Measurements from ENCODE around the gene RAX2.

RAX2 gene

DNA sequence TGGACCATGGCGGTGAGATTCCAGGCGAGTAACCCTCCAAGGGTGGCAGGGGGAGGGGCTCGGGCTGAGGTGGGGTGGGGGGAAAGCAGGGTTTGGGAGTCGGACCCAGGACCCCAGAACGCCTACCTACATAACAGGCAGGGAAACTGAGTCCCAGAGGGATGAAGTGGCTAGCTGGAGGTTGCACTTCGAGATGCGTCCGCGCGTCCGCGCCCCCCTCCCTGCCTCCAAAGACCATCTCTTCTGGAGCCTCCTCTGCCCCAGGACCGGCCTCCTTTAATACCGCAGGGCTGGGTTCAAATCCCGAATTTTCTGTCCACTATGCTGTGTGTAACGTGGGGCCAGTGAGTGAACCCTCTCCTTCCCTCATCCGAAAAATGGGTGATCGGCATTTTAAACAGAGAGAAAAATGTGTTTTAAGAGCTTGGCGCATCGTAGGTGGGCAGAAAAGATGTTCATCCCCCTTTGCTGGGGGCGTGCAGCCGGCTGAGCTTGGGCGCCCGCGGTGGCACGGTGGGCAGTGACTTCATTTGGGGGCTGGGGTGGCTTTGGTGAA is 50.1 kb downstream of the RAX2 start:
- ChIA-PET POLR2A (interaction anchor here (1.9 kb wide), 1 partner anchor 40 kb away, joined by 10 read pairs; the partner anchor contains the start of genes APBA3 and MRPL54), CTCF (interaction anchor here (0.6 kb wide), 1 partner anchor 42 kb away, joined by 3 read pairs; no protein-coding TSS in a partner anchor)
- DNase-seq (ENCODE audit: extremely low spot score), result no peak
- TF ChIP-seq L3MBTL2 (conservative IDR thresholded peaks at IDR 0.05) (no peak), SP1 (IDR thresholded peaks at IDR 0.05) (no peak), SUZ12 (IDR thresholded peaks at IDR 0.05) (no peak), TARDBP (IDR thresholded peaks at IDR 0.05) (no peak), FOXA1 (IDR thresholded peaks at IDR 0.05) (no peak), FOXK2 (IDR thresholded peaks at IDR 0.05) (no peak), ELF4 (IDR thresholded peaks at IDR 0.05) (no peak), FOXM1 (IDR thresholded peaks at IDR 0.05; ENCODE audit: borderline replicate concordance) (no peak), ZNF384 (IDR thresholded peaks at IDR 0.05) (no peak), CTBP1 (IDR thresholded peaks at IDR 0.05; ENCODE audit: borderline replicate concordance) (no peak), ARNT (IDR thresholded peaks at IDR 0.05) (no peak), LEF1 (IDR thresholded peaks at IDR 0.05; ENCODE audit: borderline replicate concordance) (no peak), NFRKB (IDR thresholded peaks at IDR 0.05) (no peak), BHLHE40 (IDR thresholded peaks at IDR 0.05; ENCODE audit: borderline replicate concordance) (no peak), HDGF (IDR thresholded peaks at IDR 0.05; ENCODE audit: borderline replicate concordance) (no peak)
- TF ChIP-seq, protein P1, sequence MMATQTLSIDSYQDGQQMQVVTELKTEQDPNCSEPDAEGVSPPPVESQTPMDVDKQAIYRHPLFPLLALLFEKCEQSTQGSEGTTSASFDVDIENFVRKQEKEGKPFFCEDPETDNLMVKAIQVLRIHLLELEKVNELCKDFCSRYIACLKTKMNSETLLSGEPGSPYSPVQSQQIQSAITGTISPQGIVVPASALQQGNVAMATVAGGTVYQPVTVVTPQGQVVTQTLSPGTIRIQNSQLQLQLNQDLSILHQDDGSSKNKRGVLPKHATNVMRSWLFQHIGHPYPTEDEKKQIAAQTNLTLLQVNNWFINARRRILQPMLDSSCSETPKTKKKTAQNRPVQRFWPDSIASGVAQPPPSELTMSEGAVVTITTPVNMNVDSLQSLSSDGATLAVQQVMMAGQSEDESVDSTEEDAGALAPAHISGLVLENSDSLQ (IDR thresholded peaks at IDR 0.05), result no peak

DNA sequence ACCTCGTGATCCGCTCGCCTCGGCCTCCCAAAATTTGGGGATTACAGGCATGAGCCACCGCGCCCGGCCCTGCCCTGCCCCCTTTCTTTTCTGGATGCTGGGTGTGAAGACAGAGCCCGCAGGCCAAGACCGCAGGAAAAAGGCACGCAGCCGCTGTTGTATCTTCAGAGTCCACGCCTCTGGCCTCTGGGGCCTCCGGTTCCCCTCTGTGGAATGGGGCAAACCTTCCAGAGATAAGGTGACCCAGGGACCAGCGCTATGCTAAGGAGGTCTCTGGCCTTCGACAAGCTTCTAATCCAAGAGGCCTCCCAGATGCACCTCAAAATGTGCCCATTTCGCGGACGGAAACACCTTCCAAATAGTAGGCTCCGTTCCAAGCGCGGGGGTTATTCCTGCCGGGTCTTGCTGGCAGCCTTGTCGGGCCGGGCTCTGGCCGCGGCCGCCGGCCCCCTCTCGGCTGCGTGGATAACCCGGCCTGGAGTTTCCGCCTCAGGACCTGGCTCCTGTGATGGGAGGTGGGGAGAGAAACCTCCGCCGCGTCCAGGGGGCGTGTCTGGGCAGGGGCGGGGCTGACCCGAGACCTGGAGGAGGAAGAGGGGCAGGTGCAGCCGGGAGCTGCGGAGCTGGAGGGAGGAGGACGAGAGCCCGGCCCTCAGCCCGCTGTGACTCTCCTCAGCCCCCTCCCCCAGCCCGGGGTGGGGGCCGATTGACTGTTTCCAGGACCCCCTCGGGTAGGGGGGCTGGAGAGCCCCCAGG is 50.7 kb downstream of the RAX2 start:
- TF ChIP-seq FOXM1 (IDR thresholded peaks at IDR 0.05; ENCODE audit: borderline replicate concordance) (peak; percentile 99), TARDBP (IDR thresholded peaks at IDR 0.05) (no peak), NFRKB (IDR thresholded peaks at IDR 0.05) (no peak), HDGF (IDR thresholded peaks at IDR 0.05; ENCODE audit: borderline replicate concordance) (no peak), SP1 (IDR thresholded peaks at IDR 0.05) (no peak), ARNT (IDR thresholded peaks at IDR 0.05) (peak; percentile 57; the same call in 1 of the 2 replicates)
- TF ChIP-seq, protein P1 (IDR thresholded peaks at IDR 0.05), result no peak
- DNase-seq (ENCODE audit: extremely low spot score), result peak; percentile 94
- CTCF ChIA-PET, result no interaction called here
- POLR2A ChIA-PET, result interaction anchor here (1.9 kb wide), 1 partner anchor 41 kb away, joined by 10 read pairs; the partner anchor contains the start of genes APBA3 and MRPL54

DNA sequence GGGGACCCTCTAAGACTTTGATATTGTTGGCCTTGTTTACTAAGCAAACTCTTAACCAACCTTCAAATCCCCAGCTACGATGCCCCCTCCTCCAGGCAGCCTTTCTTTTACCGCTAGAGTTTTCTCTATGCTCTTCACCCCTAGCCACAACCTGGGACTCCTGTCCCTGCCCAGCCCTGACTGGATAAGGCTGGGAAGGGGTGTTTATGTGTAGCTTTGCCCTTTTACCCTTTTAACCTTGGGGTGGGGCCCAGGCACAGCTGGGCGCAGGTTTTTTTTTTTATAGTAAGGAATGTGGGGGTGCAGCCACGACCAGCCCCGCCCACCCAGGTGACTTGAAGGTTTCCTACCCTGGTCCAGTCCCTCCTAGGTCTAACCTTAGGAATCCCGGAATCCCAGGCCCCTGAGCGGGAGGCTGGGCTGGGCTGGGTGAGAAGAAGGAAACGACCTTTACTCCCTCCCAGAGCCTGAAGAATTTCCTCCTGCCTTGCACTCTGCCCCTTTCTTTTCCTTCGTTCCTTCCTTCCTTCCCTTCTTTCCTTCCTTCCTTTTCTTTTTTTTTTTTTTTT is 51.6 kb downstream of the RAX2 start:
- DNase-seq (ENCODE audit: extremely low spot score), result no peak
- ChIA-PET POLR2A (no interaction called here), CTCF (interaction anchor here (0.9 kb wide), 1 partner anchor 28 kb away, joined by 3 read pairs; no protein-coding TSS in a partner anchor)
- TF ChIP-seq FOXK2 (IDR thresholded peaks at IDR 0.05), result no peak
- TF ChIP-seq FOXA1 (IDR thresholded peaks at IDR 0.05), result no peak
- no peak for TF ChIP-seq ARNT (IDR thresholded peaks at IDR 0.05)
- TF ChIP-seq, protein P1 (IDR thresholded peaks at IDR 0.05), result no peak
- no peak for TF ChIP-seq ELF4 (IDR thresholded peaks at IDR 0.05)
- TF ChIP-seq SUZ12 (IDR thresholded peaks at IDR 0.05), result no peak
- no peak for TF ChIP-seq CTBP1 (IDR thresholded peaks at IDR 0.05; ENCODE audit: borderline replicate concordance)
- TF ChIP-seq SP1 (IDR thresholded peaks at IDR 0.05), result no peak
- no peak for TF ChIP-seq FOXM1 (IDR thresholded peaks at IDR 0.05; ENCODE audit: borderline replicate concordance)
- TF ChIP-seq LEF1 (IDR thresholded peaks at IDR 0.05; ENCODE audit: borderline replicate concordance), result no peak
- TF ChIP-seq HDGF (IDR thresholded peaks at IDR 0.05; ENCODE audit: borderline replicate concordance), result no peak
- no peak for TF ChIP-seq ZNF384 (IDR thresholded peaks at IDR 0.05)
- no peak for TF ChIP-seq L3MBTL2 (conservative IDR thresholded peaks at IDR 0.05)
- TF ChIP-seq TARDBP (IDR thresholded peaks at IDR 0.05), result no peak
- TF ChIP-seq BHLHE40 (IDR thresholded peaks at IDR 0.05; ENCODE audit: borderline replicate concordance), result no peak
- no peak for TF ChIP-seq NFRKB (IDR thresholded peaks at IDR 0.05)

DNA sequence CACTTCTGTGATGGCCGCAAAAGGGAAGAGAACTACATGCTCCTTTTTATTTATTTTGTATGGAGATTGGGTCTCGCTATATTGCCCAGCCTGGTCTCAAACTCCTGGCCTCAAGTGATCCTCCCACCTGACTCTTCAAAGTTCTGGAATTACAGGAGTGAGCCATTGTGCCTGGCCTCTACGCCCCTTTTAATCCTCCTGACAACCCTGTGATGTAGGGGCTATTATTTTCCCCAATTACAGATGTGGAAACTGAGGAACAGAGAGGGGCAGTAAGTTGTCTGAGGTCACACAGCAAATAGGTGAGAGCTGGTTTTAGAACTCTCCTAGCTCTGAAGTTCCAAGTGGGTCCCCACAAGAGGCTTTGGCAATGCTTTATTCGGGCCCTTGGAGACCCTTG is 52.2 kb downstream of the RAX2 start:
- DNase-seq (ENCODE audit: extremely low spot score), result no peak
- CTCF ChIA-PET, result interaction anchor here (0.9 kb wide), 1 partner anchor 27 kb away, joined by 3 read pairs; no protein-coding TSS in a partner anchor
- POLR2A ChIA-PET, result no interaction called here
- TF ChIP-seq BHLHE40 (IDR thresholded peaks at IDR 0.05; ENCODE audit: borderline replicate concordance), result no peak
- no peak for TF ChIP-seq SP1 (IDR thresholded peaks at IDR 0.05)
- no peak for TF ChIP-seq LEF1 (IDR thresholded peaks at IDR 0.05; ENCODE audit: borderline replicate concordance)
- TF ChIP-seq ZNF384 (IDR thresholded peaks at IDR 0.05), result no peak
- TF ChIP-seq HDGF (IDR thresholded peaks at IDR 0.05; ENCODE audit: borderline replicate concordance), result no peak
- TF ChIP-seq, protein P1 (IDR thresholded peaks at IDR 0.05), result no peak
- TF ChIP-seq FOXK2 (IDR thresholded peaks at IDR 0.05), result no peak
- TF ChIP-seq L3MBTL2 (conservative IDR thresholded peaks at IDR 0.05), result no peak
- no peak for TF ChIP-seq FOXM1 (IDR thresholded peaks at IDR 0.05; ENCODE audit: borderline replicate concordance)
- TF ChIP-seq ELF4 (IDR thresholded peaks at IDR 0.05), result no peak
- TF ChIP-seq SUZ12 (IDR thresholded peaks at IDR 0.05), result no peak
- no peak for TF ChIP-seq NFRKB (IDR thresholded peaks at IDR 0.05)
- no peak for TF ChIP-seq ARNT (IDR thresholded peaks at IDR 0.05)
